Measurements from ENCODE around the gene P4HA2.
A peak's percentile ranks its signal among the peaks of the same experiment; 100 is the strongest.

Gene P4HA2

DNA sequence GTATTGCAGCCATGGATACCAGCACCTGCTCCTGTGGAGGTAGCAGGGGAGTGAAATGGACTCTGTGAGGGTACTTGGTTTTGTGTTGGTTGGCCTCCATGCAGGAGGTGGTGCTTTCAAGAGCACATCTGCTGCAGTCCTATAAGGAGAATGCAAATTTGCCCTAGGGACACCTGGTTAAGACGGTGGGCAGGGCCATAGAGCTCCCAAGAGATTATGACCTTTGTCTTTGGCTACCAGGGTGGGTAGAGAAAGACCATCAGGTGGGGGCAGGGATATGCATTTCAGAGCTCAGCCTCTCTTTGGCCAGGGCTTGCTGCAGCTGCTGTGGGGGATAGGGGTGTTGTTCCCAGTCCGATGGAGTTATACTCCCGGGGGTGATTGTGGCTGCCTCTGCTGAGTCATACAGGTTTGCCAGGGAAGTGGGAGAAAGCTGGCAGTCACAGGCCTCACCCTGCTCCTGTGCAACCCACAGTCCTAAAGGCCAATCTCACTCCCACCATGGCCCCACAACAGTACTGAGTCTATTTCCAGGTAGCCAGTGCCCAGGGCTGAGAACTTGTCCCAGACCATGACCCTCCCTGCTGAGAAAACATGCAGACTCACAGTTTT lies 15.8 kb upstream of the P4HA2 start:
- DNase-seq (ENCODE audit: low read depth), result no peak
- H3K4me3 ChIP-seq (ENCODE audit: low read depth, low read length), result no peak overlapping the region
- TF ChIP-seq, protein P1, sequence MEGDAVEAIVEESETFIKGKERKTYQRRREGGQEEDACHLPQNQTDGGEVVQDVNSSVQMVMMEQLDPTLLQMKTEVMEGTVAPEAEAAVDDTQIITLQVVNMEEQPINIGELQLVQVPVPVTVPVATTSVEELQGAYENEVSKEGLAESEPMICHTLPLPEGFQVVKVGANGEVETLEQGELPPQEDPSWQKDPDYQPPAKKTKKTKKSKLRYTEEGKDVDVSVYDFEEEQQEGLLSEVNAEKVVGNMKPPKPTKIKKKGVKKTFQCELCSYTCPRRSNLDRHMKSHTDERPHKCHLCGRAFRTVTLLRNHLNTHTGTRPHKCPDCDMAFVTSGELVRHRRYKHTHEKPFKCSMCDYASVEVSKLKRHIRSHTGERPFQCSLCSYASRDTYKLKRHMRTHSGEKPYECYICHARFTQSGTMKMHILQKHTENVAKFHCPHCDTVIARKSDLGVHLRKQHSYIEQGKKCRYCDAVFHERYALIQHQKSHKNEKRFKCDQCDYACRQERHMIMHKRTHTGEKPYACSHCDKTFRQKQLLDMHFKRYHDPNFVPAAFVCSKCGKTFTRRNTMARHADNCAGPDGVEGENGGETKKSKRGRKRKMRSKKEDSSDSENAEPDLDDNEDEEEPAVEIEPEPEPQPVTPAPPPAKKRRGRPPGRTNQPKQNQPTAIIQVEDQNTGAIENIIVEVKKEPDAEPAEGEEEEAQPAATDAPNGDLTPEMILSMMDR (IDR thresholded peaks at IDR 0.05; ENCODE audit: low read depth, low read length, missing control alignments), result no peak

DNA sequence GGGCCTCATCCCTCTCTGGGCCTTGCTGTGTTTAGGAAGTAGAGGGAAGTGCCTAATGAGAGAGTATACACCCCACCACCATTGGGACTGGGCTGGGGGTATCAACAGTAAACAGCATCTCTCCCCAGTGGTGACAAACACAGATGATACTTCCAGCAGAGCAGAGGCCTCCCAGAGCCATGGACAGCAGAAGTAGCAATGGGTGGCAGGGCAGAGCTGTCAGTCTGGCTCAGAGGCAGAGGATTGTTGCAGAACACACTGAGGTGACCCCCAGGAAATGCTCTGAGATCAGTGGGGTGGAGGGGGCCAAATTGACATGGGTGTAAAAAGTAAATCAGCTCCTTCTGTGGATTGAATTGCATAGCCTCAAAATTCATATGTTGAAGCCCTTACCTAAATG lies 12.1 kb upstream of the P4HA2 start:
- no peak overlapping the region for H3K4me3 ChIP-seq (ENCODE audit: low read depth, low read length)
- TF ChIP-seq, protein P1 (IDR thresholded peaks at IDR 0.05; ENCODE audit: low read depth, low read length, missing control alignments), result no peak
- no peak for DNase-seq (ENCODE audit: low read depth)

DNA sequence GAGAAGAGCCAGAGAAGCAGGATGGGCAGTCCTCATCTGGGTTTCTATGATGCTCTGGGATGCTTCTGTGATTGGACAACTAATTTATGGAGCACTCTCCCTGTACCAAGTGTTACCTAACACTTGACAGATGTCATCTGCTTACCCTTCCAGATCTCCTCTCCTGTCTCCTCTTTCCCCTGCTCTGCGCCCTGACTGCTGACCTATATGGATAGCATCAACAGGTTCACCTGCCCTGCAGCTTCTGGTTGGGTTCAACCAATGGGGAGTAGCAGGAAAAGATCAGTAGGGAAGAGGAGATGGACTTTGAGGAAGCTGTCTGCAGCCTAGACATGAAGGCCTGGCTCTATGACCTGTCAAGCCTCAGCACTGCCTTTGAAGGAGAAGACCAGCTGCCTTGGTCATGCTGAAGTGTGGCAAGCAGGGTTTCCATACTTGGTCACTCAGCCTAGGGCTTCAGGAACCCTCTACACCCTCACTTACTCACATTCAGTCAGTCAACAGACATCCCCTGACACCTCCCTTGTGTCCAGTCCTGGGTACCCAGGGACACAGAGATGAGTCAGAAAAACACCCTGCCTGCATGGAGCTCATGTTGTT lies 11.3 kb upstream of the P4HA2 start:
- TF ChIP-seq, protein P1 (IDR thresholded peaks at IDR 0.05; ENCODE audit: low read depth, low read length, missing control alignments), result no peak
- no peak for DNase-seq (ENCODE audit: low read depth)
- no peak overlapping the region for H3K4me3 ChIP-seq (ENCODE audit: low read depth, low read length)

DNA sequence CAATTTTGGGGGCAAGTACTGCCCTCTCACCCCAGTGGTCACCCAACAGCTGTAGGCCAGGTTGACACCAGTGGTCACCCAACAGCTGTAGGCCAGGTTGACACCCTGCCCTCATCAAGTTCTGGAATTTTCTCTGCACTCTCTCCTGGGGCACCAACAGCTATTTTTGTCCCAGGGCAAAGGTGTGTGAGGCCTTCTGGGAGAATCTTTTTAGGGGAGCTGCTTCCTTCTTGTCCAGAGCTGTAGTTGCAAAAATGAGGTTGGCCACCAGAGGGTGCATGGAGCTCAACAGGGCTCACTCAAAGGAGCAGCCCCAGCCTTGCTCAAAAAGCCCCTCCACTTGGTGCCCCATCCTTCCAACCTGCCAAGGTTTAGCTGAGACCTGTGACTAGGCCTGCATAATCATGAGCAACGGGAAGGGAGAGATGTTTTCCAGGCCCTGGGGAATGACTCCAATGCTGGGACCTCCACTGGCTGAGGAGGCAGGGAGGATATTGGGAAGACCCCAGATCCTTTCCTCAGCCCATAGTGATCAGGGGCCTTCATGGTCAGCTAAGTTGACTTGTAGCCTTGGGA lies 10.6 kb upstream of the P4HA2 start:
- no peak overlapping the region for H3K4me3 ChIP-seq (ENCODE audit: low read depth, low read length)
- TF ChIP-seq, protein P1 (IDR thresholded peaks at IDR 0.05; ENCODE audit: low read depth, low read length, missing control alignments), result peak; percentile 89
- peak; percentile 15 for DNase-seq (ENCODE audit: low read depth)

DNA sequence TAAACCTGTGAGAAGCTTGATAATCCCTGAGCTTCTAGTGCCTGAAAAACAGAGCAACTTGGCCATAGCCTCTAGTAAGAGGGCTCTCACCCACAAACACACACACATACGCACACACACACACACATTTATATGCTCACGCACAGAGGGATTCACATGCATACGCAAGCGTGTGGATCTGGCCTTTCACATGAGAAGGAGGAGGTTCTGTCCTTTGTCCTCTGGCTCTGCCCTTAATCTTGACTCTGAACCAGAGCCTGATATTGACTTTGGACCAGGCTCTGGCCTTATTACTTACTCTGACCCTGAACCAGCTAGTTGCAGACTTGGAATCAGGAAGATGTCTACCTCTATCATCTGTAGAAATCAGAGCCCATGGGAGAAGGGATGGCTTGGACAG lies 10.0 kb upstream of the P4HA2 start:
- TF ChIP-seq, protein P1 (IDR thresholded peaks at IDR 0.05; ENCODE audit: low read depth, low read length, missing control alignments), result no peak
- H3K4me3 ChIP-seq (ENCODE audit: low read depth, low read length), result no peak overlapping the region
- no peak for DNase-seq (ENCODE audit: low read depth)

DNA sequence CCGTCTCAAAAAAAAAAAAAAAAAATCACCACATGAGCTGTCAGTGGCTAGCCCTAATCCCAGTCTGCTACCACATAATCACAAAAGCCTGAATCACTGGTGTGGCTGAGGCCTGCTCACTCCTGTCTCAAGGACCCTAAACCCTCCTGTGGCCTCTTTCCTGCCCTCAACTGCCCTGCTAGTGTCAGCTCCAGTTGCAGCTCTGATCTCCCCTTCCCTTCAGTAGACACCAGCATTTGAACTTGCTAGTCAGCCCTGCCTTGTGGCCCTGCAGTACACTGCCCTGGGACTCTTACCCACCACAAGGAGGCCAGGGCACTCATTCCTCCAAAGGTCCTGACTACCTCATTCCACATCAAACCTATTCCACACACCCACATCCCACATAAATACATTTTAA lies 9.5 kb upstream of the P4HA2 start:
- DNase-seq (ENCODE audit: low read depth), result no peak
- TF ChIP-seq, protein P1 (IDR thresholded peaks at IDR 0.05; ENCODE audit: low read depth, low read length, missing control alignments), result no peak
- H3K4me3 ChIP-seq (ENCODE audit: low read depth, low read length), result no peak overlapping the region

DNA sequence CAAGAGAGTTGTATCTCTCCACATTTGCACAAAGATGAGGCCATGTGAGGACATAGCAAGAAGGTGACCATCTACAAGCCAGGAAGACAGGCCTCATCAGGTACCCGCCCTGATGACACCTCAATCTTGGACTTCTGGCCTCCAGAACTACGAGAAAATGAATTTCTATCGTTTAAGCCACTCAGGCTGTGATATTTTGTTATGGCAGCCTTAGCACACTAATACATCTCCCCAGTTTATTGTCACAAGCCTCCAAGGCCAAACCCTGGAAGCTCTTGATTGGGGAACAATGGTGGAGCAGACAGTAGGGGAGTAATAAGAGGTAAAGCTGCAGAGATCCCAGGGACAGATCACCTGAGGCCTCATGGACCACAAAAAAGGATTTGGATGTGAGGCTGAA lies 7.7 kb upstream of the P4HA2 start:
- DNase-seq (ENCODE audit: low read depth), result no peak
- H3K4me3 ChIP-seq (ENCODE audit: low read depth, low read length), result no peak overlapping the region
- TF ChIP-seq, protein P1 (IDR thresholded peaks at IDR 0.05; ENCODE audit: low read depth, low read length, missing control alignments), result no peak
